HepG2 (cell line): ENCODE results near the gene JMJD8. TPM values are rescaled to one million over a fixed set of nuclear protein-coding genes. Genes with fewer than 3 reads are reported as not detected.

Source experiments
- HBP1 ChIP-seq: IDR thresholded peaks from 2 replicates; pipeline ENCODE4 v1.6.1; 2016; ENCODE audit warnings: low read depth, control low read depth
- PHF20 ChIP-seq: sonication (generic); formaldehyde crosslinking; IDR thresholded peaks from 2 replicates; pipeline ENCODE4 v1.5.0; 2020; ENCODE audit warnings: mild to moderate bottlenecking, missing genetic modification reagents
- POGK ChIP-seq: sonication (generic); formaldehyde crosslinking; conservative IDR thresholded peaks from 2 replicates; pipeline ENCODE4 v1.8.0; 2022; ENCODE audit warnings: mild to moderate bottlenecking, moderate library complexity, missing genetic modification reagents
- RXRA ChIP-seq: sonication (generic); formaldehyde crosslinking; IDR thresholded peaks from 2 replicates; pipeline ENCODE4 v1.5.1; 2020; ENCODE audit warnings: missing genetic modification reagents
- SALL1 ChIP-seq: sonication (generic); formaldehyde crosslinking; IDR thresholded peaks from 2 replicates; pipeline ENCODE4 v1.8.0; 2022; ENCODE audit warnings: mild to moderate bottlenecking, missing genetic modification reagents
- SKIL ChIP-seq: sonication (generic); formaldehyde crosslinking; IDR thresholded peaks from 2 replicates; pipeline ENCODE4 v1.8.0; 2022; ENCODE audit warnings: missing genetic modification reagents, mild to moderate bottlenecking, moderate library complexity, borderline replicate concordance
- TARDBP ChIP-seq: sonication (generic); formaldehyde crosslinking; IDR thresholded peaks from 2 replicates; pipeline ENCODE4 v1.8.0; 2022; ENCODE audit warnings: mild to moderate bottlenecking, missing genetic modification reagents
- ZNF136 ChIP-seq: sonication (generic); formaldehyde crosslinking; IDR thresholded peaks from 2 replicates; pipeline ENCODE4 v1.8.1; 2022; ENCODE audit warnings: low read depth, mild to moderate bottlenecking, moderate library complexity, missing genetic modification reagents
- ZNF224 ChIP-seq: sonication (generic); formaldehyde crosslinking; IDR thresholded peaks from 2 replicates; pipeline ENCODE4 v1.5.0; 2020; ENCODE audit warnings: mild to moderate bottlenecking, missing genetic modification reagents
- ZNF382 ChIP-seq: sonication (generic); formaldehyde crosslinking; IDR thresholded peaks from 2 replicates; pipeline ENCODE4 v1.5.0; 2020; ENCODE audit warnings: missing genetic modification reagents, mild to moderate bottlenecking, borderline replicate concordance
- polyA plus RNA-seq, 8 experiments: library from polyadenylated mRNA; depleted of rRNA in 3 of 8; stranded (reverse) in 7 of 8; unstranded in 1 of 8; fragments of >200 nt; fragmentation: Illumina TruSeq in 4 of 8; extraction: Trizol in 4 of 8; gene quantifications; 2 replicates each; pipeline versions ENCODE4 v1.2.1 to v1.2.3, GENCODE V29; 2011 to 2016; ENCODE audit warnings: low read depth in 4 of 8, missing spikeins in 1 of 8, mixed read lengths in 1 of 8; ENCODE audit not compliant: insufficient read depth in 1 of 8
- total RNA-seq, 5 experiments: library from RNA; depleted of rRNA; stranded (reverse); fragments of >200 nt; fragmentation: Illumina TruSeq; extraction: Trizol; gene quantifications; 2 replicates each; pipeline ENCODE4 v1.2.3, GENCODE V29; 2016; ENCODE audit warnings: low read depth in 1 of 5
- TF ChIP-seq, protein P1 (sequence below): sonication (generic); formaldehyde crosslinking; IDR thresholded peaks from 2 replicates; pipeline ENCODE4 v1.8.0; 2022; ENCODE audit warnings: mild to moderate bottlenecking, missing genetic modification reagents, borderline replicate concordance
- TF ChIP-seq, protein P2 (sequence below): sonication (generic); formaldehyde crosslinking; IDR thresholded peaks from 2 replicates; pipeline ENCODE4 v1.5.0; 2020; ENCODE audit warnings: missing genetic modification reagents
- TF ChIP-seq, protein P3 (sequence below): sonication (generic); formaldehyde crosslinking; IDR thresholded peaks from 2 replicates; pipeline ENCODE4 v1.4.0; 2020; ENCODE audit warnings: missing genetic modification reagents, borderline replicate concordance
- TF ChIP-seq, protein P4 (sequence below): sonication (generic); formaldehyde crosslinking; IDR thresholded peaks from 2 replicates; pipeline ENCODE4 v1.8.1; 2023; ENCODE audit warnings: missing genetic modification reagents, mild to moderate bottlenecking, borderline replicate concordance

The JMJD8 gene
- total and polyA plus RNA-seq, 2 of the 13 experiments (the other 11 are each of a cell fraction or from before 2014, with no cell fraction given) = 2.6 to 11.8 TPM

GRCh38 chr16:668519-669171 is 15.5 kb downstream of the JMJD8 start (continued):
- TF ChIP-seq SALL1 (CRISPR knock-in tag) (no peak), PHF20 (CRISPR knock-in tag) (no peak), RXRA (CRISPR knock-in tag) (no peak), ZNF224 (CRISPR knock-in tag) (no peak), ZNF136 (no peak), ZNF382 (CRISPR knock-in tag) (no peak), POGK (CRISPR knock-in tag) (no peak), HBP1 (CRISPR knock-in tag) (no peak), TARDBP (CRISPR knock-in tag) (no peak), SKIL (no peak)
- TF ChIP-seq, protein P1, sequence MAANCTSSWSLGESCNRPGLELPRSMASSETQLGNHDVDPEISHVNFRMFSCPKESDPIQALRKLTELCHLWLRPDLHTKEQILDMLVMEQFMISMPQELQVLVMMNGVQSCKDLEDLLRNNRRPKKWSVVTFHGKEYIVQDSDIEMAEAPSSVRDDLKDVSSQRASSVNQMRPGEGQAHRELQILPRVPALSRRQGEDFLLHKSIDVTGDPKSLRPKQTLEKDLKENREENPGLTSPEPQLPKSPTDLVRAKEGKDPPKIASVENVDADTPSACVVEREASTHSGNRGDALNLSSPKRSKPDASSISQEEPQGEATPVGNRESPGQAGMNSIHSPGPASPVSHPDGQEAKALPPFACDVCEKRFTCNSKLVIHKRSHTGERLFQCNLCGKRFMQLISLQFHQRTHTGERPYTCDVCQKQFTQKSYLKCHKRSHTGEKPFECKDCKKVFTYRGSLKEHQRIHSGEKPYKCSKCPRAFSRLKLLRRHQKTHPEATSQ (CRISPR knock-in tag) = no peak
- TF ChIP-seq, protein P2, sequence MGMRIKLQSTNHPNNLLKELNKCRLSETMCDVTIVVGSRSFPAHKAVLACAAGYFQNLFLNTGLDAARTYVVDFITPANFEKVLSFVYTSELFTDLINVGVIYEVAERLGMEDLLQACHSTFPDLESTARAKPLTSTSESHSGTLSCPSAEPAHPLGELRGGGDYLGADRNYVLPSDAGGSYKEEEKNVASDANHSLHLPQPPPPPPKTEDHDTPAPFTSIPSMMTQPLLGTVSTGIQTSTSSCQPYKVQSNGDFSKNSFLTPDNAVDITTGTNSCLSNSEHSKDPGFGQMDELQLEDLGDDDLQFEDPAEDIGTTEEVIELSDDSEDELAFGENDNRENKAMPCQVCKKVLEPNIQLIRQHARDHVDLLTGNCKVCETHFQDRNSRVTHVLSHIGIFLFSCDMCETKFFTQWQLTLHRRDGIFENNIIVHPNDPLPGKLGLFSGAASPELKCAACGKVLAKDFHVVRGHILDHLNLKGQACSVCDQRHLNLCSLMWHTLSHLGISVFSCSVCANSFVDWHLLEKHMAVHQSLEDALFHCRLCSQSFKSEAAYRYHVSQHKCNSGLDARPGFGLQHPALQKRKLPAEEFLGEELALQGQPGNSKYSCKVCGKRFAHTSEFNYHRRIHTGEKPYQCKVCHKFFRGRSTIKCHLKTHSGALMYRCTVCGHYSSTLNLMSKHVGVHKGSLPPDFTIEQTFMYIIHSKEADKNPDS (CRISPR knock-in tag) = no peak
- TF ChIP-seq, protein P3, sequence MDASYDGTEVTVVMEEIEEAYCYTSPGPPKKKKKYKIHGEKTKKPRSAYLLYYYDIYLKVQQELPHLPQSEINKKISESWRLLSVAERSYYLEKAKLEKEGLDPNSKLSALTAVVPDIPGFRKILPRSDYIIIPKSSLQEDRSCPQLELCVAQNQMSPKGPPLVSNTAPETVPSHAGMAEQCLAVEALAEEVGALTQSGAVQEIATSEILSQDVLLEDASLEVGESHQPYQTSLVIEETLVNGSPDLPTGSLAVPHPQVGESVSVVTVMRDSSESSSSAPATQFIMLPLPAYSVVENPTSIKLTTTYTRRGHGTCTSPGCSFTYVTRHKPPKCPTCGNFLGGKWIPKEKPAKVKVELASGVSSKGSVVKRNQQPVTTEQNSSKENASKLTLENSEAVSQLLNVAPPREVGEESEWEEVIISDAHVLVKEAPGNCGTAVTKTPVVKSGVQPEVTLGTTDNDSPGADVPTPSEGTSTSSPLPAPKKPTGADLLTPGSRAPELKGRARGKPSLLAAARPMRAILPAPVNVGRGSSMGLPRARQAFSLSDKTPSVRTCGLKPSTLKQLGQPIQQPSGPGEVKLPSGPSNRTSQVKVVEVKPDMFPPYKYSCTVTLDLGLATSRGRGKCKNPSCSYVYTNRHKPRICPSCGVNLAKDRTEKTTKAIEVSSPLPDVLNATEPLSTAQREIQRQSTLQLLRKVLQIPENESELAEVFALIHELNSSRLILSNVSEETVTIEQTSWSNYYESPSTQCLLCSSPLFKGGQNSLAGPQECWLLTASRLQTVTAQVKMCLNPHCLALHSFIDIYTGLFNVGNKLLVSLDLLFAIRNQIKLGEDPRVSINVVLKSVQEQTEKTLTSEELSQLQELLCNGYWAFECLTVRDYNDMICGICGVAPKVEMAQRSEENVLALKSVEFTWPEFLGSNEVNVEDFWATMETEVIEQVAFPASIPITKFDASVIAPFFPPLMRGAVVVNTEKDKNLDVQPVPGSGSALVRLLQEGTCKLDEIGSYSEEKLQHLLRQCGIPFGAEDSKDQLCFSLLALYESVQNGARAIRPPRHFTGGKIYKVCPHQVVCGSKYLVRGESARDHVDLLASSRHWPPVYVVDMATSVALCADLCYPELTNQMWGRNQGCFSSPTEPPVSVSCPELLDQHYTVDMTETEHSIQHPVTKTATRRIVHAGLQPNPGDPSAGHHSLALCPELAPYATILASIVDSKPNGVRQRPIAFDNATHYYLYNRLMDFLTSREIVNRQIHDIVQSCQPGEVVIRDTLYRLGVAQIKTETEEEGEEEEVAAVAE = no peak
- TF ChIP-seq, protein P4, sequence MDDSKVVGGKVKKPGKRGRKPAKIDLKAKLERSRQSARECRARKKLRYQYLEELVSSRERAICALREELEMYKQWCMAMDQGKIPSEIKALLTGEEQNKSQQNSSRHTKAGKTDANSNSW (CRISPR knock-in tag) = no peak
